GM18505 (cell line): ENCODE measurements around the gene MARCO.
"Not testable (repeated sequence)": the region's sequence is repeated elsewhere in the genome, so short reads cannot be mapped to it uniquely, and the experiment has no call there.

Experiments
- ATAC-seq: cut with Tn5 transposase; IDR thresholded peaks from one replicate; pipeline ENCODE4 v1.9.1; 2021; ENCODE audit not compliant: unreplicated experiment
- POLR2A ChIP-seq: IDR thresholded peaks from 4 replicates; pipeline ENCODE4 v1.6.1; 2011; ENCODE audit warnings: borderline replicate concordance; ENCODE audit not compliant: insufficient read depth, insufficient read length; ENCODE audit errors: extremely low read depth

Gene MARCO

DNA sequence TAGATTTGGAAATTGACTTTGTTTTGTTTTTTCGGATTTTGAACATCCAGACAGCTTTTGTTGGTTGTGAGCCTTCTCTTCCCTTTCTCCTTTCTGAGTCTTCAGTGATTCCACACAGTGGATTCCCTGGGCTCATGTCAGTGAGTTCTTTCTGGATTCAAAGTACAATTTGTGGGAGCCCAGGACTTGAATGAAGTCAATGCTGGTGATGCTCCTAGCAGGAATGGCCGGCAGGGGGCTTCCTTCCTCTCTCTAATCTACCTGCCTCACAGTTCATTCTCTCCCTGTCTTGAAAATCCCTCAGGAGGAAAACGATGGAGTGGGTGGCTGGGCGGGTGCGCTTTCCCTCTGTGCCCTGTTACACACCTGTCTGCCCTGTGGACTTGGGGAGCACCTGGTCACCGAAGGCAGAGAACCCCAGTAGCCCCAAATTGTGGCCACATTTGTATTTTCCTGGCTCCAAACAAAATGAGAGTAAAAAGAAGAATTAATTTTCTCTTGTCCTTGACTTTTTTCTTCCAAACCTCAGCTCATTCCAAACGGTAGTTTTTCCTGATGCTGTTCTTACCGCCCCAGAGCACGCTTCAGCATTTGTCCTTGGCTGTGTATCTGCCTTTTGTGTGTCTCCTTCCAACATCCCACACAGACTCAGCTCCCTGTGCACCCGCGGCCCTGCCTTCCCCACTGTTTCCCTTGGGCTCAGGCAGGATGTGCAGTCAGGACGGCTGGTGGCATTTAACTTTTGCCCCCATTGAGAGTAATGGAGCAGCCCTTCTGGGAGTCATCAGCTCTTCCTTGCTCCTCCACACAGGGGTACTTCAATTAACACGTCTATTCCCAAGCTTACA is 86.6 kb downstream of the MARCO start:
- no peak for ATAC-seq
- TF ChIP-seq POLR2A: no peak

DNA sequence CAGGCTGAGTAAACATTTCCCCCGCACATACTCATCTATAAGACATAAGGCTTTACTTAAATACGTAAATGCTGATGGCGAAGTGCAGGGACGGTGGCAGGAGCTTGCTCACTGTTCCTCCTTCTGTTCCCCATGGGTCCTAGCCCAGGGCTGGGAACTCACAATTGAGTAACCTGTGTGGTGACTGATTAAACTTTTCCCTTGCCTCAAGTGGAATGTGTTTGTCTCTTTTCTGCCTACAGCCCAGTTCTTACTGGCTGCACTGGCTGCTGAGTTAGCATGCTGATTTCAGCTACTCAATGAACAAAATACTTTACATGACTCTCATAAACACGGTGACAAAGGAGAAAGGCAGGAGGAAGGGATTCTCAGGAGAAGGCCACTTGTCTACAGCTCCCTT is 87.3 kb downstream of the MARCO start:
- TF ChIP-seq POLR2A: no peak
- ATAC-seq: no peak

DNA sequence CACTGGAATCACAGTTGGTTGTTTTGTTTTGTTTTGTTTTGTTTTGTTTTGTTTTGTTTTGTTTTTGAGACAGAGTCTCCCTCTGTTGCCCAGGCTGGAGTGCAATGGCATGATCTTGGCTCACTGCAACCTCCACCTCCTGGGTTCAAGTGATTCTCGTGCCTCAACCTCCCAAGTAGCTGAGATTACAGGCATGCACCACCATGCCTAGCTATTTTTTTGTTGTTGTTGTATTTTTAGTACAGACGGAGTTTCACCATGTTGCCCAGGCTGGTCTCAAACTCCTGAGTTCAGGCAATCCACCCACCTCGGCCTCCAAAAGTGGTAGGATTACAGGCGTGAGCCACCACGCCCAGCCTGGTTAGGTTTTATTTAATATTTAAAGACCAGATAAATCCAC is 95.9 kb downstream of the MARCO start:
- not testable (repeated sequence) for ATAC-seq

DNA sequence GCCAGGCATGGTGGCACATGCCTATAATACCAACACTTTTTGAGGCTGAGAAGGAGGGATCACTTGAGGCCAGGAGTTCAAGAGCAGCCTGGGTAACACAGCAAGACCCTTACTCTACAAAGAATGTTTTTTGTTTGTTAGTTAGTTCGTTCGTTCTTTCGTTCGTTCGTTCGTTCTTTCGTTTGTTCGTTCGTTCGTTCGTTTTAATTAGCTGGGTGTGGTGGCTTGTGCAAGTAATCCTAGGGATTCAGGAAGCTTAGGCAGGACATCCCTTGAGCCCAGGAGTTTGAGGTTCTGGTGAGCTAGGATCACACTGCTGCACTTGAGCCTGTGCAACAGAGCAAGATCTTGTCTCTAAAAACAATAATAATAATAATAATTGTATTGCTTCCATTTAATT is 98.7 kb downstream of the MARCO start:
- TF ChIP-seq POLR2A: no peak
- no peak for ATAC-seq
